Measurements from ENCODE around the gene SERPIND1.
A peak's percentile ranks its signal among the peaks of the same experiment; 100 is the strongest.

SERPIND1 gene

DNA sequence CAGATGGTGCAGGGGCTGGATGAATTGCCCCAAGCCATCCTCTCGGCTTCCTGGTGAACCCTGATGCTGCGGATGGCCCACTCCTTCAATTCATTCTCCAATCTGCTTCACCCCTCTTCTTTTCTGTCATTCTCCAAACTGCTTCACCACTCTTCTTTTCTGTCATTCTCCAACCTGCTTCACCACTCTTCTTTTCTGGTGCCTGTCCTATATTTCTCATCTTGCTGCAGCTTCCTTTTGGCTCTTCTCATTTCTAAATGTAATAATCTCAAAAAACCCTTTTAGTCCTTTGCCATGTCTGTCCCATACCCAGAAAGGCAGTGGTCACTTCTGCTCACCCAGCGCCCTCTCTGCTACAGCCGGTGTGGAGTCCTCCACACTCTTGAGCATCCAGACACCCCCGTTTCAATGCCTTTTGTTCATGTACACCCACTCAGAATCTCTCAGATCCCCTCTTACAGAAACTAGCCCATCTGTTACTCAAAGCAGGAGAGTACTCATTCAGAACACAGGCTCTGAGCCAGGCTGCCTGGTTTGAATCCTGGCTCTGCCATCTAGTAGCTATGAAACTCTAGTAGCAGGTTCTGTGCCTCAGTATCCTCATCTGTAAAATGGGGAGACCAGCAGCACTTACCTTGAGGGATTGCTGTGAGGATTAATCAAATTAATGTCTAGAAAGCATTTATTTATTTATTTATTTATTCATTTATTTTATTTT, 14.9 kb downstream of the SERPIND1 start:
- no peak for DNase-seq (ENCODE audit: low read depth in 2 of 2)

DNA sequence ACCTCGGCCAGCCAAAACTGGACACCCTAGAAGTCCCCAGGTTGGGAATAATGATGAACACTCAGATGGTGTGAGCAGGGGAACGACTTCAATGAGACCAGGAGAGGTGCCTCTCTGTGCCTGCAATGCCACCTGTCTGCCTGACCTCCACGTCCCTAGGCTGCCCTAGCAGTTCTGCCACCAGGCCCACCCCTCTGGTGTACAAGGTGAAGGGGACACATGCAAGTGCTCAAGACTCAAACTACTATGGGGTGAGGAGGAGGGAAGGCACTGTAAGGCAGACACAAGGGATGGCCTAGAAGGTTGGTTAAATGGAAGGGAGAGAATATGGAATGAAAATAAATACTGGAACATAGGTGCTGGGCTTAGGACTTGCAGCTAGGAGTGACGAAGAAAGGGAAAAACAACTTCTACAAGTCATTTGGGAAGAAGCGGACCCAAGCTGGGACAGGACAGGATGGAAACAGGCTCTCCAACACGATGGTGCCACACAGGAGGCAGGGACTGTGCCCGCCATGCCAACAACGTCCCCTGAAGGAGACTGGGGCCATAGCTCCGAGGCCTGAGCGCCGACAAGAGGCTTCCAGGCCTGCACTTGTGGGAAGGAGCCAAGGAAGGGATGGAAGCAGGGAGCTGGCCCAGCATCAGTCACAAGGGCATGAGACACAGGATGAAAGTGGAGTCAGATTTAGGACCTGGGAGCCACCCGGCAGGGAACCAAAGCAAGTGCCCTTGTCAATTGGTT, 18.5 kb downstream of the SERPIND1 start:
- no peak for DNase-seq (ENCODE audit: low read depth in 2 of 2)

DNA sequence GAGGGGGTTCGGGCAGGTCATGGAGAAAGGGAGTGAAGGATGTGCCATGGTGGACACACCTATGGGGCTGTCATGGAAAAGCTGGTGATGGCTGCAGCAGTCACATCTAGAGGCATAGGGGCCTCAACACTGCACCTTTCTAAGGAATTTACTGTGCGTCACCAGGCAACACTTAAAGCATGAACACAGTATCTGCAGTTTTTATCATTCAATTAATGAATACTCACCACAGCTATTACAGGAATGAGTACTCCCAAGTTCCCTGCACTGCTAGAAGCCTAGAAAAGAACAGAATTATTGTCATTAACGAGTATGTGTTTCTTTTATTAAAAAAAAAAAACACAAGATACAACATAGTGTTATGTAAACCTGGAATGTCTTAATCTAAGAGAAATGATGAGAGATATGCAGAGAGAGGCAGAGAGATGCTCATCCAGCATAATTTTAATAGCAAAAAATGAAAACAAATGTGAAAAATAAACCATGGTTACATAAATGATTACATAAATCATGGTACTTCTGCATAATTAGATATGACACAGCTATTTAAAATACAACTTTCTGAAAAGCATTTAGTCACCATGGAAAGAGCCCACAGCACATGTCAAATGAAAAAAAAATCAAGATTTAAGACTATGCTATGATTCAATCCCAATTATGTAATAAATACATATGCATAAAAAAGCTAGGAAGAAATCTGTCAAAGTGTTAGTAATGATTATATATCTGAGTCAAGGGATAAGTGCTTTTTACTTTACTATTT, 19.2 kb downstream of the SERPIND1 start:
- no peak for DNase-seq (ENCODE audit: low read depth in 2 of 2)

DNA sequence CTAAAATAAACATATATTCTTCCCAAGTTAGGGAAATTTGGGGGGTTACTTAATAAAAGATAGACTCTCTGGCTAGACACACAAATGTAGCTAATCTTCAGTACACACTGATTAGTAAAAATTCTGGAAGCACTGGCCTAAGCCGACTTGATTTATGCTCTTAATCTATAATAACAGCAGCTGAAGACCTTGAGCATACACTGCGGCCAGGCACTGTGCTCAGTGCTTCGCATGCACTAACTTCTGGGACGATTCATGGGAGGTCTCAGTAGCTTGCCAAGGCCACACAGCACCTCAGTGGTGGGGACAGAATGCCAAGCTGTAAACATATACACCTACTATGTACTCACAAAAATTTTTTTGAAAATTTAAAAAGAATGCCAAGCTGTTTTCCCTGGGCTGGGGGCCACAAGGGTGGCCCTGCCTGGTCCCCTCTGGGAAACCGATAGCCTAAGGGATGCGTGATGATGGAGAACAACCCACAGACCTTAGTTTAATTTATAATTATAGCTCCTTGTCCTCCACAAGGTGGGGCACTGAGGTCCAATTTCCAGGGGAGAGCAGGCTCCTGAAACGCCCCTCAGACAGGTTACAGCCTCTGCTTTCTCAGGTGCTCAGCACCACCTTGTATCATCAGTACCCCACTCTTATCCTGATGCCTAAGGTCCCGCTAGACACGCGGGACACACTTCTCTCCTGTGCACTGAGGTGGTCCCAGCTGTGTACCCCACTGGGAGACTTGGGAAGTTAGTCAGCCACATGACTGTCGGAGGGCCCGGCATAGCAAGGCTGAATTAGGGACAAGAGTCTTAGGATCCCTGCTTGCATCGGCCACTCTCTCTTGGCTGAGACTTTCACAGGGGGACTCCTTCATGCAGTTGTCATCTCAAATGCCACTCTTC, 20.1 kb downstream of the SERPIND1 start:
- no peak for DNase-seq (ENCODE audit: low read depth in 2 of 2)

DNA sequence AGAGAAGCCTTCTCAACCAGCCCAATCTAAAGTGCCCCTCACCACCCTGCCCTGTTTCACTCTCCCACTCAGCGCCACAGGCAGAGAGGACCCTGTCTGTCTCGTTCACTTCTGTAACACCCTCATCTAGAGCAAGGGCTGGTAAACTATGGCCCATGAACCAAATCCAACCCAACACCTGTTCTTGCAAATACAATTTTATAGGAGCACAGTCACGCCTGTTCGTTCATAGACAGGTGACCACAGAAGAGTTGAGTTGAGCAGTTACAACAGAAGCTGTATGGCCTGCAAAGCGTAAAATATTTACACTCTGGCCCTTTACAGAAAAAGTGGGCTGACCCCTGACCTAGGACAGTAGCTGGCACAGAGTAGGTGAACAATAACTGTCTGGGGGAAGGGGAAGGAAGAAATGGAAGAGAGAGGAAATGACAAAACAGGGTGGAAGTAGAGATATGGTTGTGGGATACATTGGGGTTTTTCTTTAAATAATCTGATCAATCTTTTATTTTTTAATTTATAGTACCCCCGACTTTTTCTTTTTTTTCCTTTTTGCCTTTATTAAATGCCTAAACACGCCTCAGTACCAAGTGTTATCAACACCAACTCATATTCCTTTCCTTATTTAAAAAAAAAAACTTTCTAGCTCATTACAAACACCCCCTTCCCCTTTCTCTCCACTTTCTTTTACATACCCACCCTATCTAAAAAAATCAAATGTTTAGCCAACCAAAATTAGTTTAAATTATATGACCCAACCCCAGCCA, 20.9 kb downstream of the SERPIND1 start:
- no peak for DNase-seq (ENCODE audit: low read depth in 2 of 2)

- DNase-seq (ENCODE audit: low read depth in 2 of 2), result no peak
Measured at GRCh38 chr22:20796731-20797130, 22.8 kb downstream of the SERPIND1 start.

- DNase-seq (ENCODE audit: low read depth in 2 of 2), result no peak
Measured at GRCh38 chr22:20798218-20798617, 24.3 kb downstream of the SERPIND1 start.

GRCh38 chr22:20798974-20799373, 25.1 kb downstream of the SERPIND1 start:
- DNase-seq (ENCODE audit: low read depth in 2 of 2), result no peak

DNA sequence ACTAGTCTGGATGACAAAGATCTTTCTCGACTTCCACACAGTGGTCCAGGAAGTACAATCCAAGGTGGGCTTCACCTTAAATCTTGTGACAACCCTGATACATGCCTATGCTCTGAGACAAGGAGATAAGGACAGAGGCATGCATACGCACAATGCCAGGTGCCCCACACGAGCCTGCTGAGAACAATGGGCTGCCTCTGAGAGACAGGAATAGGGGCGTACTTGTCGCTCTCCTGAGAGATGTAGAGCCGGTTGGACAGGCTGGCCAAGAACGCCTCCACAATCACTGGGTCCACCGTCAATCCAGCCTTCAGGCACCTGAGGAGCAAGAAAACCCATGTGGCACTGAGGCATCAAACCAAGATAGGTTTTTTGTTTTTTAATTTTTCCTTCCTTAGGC, 25.5 kb downstream of the SERPIND1 start:
- DNase-seq (ENCODE audit: low read depth in 2 of 2), result no peak

DNA sequence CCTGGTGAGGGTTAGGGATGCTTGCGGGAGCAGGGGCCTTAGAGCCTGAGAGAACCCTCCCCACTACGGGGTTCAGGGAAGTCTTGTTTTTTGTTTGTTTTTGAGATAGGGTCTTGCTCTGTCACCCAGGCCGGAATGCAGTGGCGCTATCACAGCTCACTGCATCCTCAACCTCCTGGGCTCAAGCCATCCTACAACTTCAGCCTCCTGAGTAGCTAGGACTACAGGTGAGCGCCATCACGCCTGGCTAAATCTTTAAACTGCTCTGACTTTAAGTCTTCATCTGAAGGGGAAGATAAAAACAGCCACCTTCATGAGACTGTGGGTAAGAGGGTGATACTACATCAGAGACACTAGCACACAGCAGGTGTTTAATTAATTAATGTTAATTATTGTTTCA, 28.5 kb downstream of the SERPIND1 start:
- no peak for DNase-seq (ENCODE audit: low read depth in 2 of 2)

DNA sequence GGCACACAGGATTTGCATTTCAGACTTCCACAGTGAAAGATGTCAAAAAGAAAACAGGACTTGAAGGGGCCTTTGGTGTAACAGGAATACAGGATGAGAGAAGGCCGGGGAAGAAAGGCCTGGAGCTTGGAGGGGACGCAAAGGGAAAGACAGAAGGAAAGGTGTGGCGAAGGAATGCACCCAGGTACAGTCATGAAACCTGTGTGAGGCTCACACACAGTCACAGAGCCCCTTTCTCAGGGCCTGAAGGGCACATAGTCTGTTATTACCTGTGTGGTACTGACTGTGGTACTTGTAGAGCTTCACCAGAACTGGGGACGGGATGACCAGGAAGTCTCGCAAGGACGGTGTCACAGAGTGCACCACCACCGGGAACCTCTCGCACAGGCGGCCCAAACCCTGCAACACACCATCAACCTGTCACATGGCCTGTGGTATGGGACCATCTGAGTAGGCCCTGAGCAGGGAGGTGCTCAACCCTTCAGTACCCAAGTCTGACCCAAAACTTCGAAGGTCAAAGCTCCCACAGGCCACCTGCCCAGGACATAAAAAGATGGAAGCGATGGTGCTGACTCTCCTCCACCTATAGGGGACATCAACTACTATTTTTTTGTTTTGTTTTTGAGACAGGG, 29.1 kb downstream of the SERPIND1 start:
- DNase-seq (ENCODE audit: low read depth in 2 of 2), result no peak

GRCh38 chr22:20803696-20804324, 29.9 kb downstream of the SERPIND1 start:
- DNase-seq (ENCODE audit: low read depth in 2 of 2), result no peak

DNA sequence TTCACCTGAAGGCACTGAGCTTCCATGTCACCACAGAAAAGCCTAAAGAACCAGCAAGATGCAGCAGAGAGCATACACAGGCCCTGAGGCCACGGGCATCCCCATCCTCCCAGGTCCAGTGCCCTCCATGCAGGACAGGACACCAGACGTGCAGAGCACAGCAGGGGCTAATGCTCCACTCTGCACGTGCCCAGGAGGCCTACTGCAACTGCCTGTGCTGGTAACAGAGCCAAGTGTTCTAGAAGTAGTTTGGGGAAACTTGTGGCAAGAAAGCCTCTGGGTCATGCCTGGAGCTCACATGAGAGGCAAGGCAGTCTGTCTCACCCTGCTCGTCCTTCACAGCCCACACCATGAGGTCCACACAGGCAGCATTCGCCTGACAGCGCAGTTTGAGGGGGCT, 30.7 kb downstream of the SERPIND1 start:
- DNase-seq (ENCODE audit: low read depth in 2 of 2), result no peak

DNA sequence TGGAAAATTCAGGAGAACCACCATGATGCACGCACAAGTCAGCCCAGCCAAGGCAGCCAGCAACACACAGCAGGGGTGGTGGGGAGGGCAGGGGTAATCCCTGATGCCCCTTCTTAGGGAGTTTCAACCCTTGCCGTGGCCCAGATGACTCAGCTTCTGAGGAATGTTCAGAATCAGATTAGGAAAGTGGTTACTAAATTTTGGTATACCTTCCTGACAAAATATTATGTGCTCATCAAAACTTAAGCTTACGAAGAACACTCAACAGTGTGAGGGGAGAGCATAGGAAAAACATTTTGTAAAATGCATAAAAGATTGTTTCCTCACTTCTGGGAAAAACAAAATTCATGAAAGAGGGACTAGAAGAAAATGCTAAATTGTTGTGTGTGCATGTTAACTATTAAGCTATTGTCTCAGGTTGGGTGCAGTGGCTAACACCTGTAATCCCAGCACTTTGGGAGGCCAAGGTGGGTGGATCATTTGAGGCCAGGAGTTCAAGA, 32.1 kb downstream of the SERPIND1 start:
- no peak for DNase-seq (ENCODE audit: low read depth in 2 of 2)

GRCh38 chr22:20807315-20807752, 33.4 kb downstream of the SERPIND1 start:
- no peak for DNase-seq (ENCODE audit: low read depth in 2 of 2)

GRCh38 chr22:20808844-20809243, 34.9 kb downstream of the SERPIND1 start:
- no peak for DNase-seq (ENCODE audit: low read depth in 2 of 2)

DNA sequence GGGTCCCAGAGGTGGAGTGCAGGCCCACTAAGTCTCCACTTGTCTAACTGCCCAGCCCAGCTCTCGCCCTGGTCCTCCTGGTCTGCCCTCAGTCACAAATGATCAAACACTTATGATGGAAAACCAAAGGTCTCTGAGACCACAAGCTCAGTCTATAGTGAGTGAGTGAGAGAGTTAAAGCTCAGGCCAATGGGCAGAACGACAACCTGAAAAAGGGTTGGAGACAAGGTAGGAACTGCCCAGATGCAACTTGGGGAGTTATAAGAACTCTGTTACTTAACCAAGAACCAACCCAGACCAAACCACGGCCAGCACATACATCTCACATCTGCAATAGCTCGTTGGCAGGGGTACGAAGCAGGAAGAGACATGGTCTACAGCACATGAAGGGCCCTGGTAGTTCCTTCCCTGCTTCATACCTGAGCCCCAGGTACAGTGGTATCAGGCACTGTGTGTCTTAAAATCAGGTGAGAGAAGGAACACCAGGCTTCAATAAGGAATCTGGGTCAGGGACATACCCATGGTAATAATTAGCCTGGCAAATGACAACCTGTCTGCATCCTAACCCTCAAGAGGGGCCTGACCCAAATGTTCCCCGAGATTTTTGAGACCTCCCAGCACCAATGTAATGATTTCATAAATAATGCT, 35.7 kb downstream of the SERPIND1 start:
- no peak for DNase-seq (ENCODE audit: low read depth in 2 of 2)

GRCh38 chr22:20810645-20811044, 36.7 kb downstream of the SERPIND1 start:
- peak; percentile 29 to 30 for DNase-seq (ENCODE audit: low read depth in 2 of 2)

DNA sequence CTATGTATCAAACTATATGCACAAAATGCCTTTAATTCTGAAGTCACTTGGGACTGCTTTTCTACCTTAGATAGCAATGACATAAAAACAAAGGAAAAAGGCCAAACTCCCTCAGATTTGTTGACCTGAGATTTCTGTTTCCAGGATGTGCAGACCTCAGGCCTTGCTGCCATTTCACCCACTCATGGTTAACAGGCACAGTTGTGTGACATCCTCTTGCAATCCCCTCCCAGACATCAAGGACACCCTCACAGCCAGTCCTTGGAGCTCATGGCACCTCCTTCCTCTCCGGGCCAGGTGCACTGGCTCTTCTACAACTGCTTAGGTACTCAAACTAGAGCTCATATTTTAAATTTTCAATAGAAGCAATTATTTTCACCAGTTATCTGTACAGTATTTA, 37.3 kb downstream of the SERPIND1 start:
- DNase-seq (ENCODE audit: low read depth in 2 of 2), result no peak
